Neutrophil (primary cell): ENCODE data around the gene TRAF1.

Source experiments
- H3K27ac ChIP-seq: fragments of 200-600 bp; sonication (generic); 2 replicates; pipeline ENCODE4 v1.5.1; 2016; ENCODE audit warnings: mild to moderate bottlenecking, moderate library complexity
- H3K27me3 ChIP-seq: fragments of 200-600 bp; sonication (generic); 2 replicates; pipeline ENCODE4 v1.6.0; 2016; ENCODE audit warnings: mild to moderate bottlenecking
- H3K36me3 ChIP-seq: fragments of 200-600 bp; sonication (generic); 2 replicates; pipeline ENCODE4 v1.5.1; 2017
- H3K4me1 ChIP-seq, 2 experiments: fragments of 200-600 bp in 1 of 2; sonication (generic) in 1 of 2; 1 replicate in 1 of 2; 2 replicates in 1 of 2; pipeline versions ENCODE4 v1.5.1 to v1.6.1; 2013 to 2016; ENCODE audit warnings: low read depth in 1 of 2, low read length in 1 of 2, mild to moderate bottlenecking in 1 of 2, moderate library complexity in 1 of 2; ENCODE audit not compliant: control insufficient read depth in 1 of 2, insufficient read depth in 1 of 2
- H3K4me3 ChIP-seq, 2 experiments: fragments of 200-600 bp in 1 of 2; sonication (generic) in 1 of 2; 1 replicate in 1 of 2; 2 replicates in 1 of 2; pipeline ENCODE4 v1.5.1; 2013 to 2016; ENCODE audit warnings: low read depth in 1 of 2, low read length in 1 of 2, mild to moderate bottlenecking in 1 of 2, moderate library complexity in 1 of 2
- H3K9me3 ChIP-seq: fragments of 200-600 bp; sonication (generic); 2 replicates; pipeline ENCODE4 v1.5.1; 2016
- CTCF ChIP-seq: fragments of 200-600 bp; sonication (generic); IDR thresholded peaks from 2 replicates; pipeline ENCODE4 v1.5.1; 2016; ENCODE audit warnings: antibody characterized with exemption

Gene TRAF1

GRCh38 chr9:120940573-120940972 lies 14.0 kb upstream of the TRAF1 start:
- Histone ChIP-seq H3K9me3 (no peaks in the 10 kb centered on the region), H3K27ac (no peak overlapping the region), H3K4me1 (peaks cover 10 to 11% of the 10 kb centered on the region in 2 experiments), H3K36me3 (no peaks in the 10 kb centered on the region), H3K27me3 (no peaks in the 10 kb centered on the region), H3K4me3 (no peak overlapping the region)
- TF ChIP-seq CTCF: no peak

GRCh38 chr9:120938851-120939250 lies 12.3 kb upstream of the TRAF1 start:
- Histone ChIP-seq H3K9me3 (no peaks in the 10 kb centered on the region), H3K36me3 (no peaks in the 10 kb centered on the region), H3K4me3 (no peak overlapping the region), H3K27ac (no peak overlapping the region), H3K27me3 (no peaks in the 10 kb centered on the region), H3K4me1 (peaks cover 27 to 28% of the 10 kb centered on the region in 2 experiments)
- no peak for TF ChIP-seq CTCF

GRCh38 chr9:120937596-120937995 lies 11.0 kb upstream of the TRAF1 start:
- Histone ChIP-seq H3K4me3 (no peak overlapping the region), H3K27me3 (no peaks in the 10 kb centered on the region), H3K9me3 (no peaks in the 10 kb centered on the region), H3K36me3 (no peaks in the 10 kb centered on the region), H3K27ac (no peak overlapping the region), H3K4me1 (peaks cover 28 to 29% of the 10 kb centered on the region in 2 experiments)
- TF ChIP-seq CTCF: no peak

- Histone ChIP-seq H3K4me1 (peaks cover 28 to 29% of the 10 kb centered on the region in 2 experiments), H3K36me3 (no peaks in the 10 kb centered on the region), H3K9me3 (no peaks in the 10 kb centered on the region), H3K27me3 (no peaks in the 10 kb centered on the region), H3K4me3 (no peak overlapping the region), H3K27ac (no peak overlapping the region)
- no peak for TF ChIP-seq CTCF
Observed at GRCh38 chr9:120937127-120937526, 10.5 kb upstream of the TRAF1 start.

- no peak for TF ChIP-seq CTCF
- no peak overlapping the region for H3K4me3 ChIP-seq
- no peaks in the 10 kb centered on the region for H3K36me3 ChIP-seq
- H3K27me3 ChIP-seq: no peaks in the 10 kb centered on the region
- no peak overlapping the region for H3K27ac ChIP-seq
- H3K9me3 ChIP-seq: no peaks in the 10 kb centered on the region
- peaks cover 29 to 31% of the 10 kb centered on the region in 2 experiments for H3K4me1 ChIP-seq
Observed at GRCh38 chr9:120936764-120937122, 10.1 kb upstream of the TRAF1 start.
